ENCODE measurements around the gene EMCN.
A peak's percentile ranks its signal among the peaks of the same experiment; 100 is the strongest.

Gene EMCN

DNA sequence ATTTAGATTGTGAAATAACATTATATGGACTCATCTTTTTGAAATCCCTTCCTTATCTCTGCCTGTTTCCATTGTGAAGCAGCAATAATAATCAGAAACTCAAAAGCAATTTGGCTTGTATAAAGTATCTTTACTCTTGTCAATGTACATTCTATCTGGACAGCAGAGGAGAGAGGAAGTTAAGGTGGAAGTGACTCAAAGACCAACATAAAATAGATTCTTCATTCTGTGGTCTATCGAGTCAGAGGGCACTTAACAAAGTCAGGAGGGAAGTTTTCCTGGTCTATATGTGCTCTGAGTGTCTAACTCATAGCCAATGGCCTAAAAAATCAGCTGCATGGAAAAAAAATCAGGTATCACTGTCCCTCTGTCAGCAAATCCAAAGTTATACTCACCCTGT lies 155.5 kb downstream of the EMCN start:
- TF ChIP-seq EZH2phosphoT487 (IDR thresholded peaks at IDR 0.05; ENCODE audit: borderline replicate concordance) = no peak
- TF ChIP-seq, protein P1, sequence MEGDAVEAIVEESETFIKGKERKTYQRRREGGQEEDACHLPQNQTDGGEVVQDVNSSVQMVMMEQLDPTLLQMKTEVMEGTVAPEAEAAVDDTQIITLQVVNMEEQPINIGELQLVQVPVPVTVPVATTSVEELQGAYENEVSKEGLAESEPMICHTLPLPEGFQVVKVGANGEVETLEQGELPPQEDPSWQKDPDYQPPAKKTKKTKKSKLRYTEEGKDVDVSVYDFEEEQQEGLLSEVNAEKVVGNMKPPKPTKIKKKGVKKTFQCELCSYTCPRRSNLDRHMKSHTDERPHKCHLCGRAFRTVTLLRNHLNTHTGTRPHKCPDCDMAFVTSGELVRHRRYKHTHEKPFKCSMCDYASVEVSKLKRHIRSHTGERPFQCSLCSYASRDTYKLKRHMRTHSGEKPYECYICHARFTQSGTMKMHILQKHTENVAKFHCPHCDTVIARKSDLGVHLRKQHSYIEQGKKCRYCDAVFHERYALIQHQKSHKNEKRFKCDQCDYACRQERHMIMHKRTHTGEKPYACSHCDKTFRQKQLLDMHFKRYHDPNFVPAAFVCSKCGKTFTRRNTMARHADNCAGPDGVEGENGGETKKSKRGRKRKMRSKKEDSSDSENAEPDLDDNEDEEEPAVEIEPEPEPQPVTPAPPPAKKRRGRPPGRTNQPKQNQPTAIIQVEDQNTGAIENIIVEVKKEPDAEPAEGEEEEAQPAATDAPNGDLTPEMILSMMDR (conservative IDR thresholded peaks at IDR 0.05; ENCODE audit: low read length) = no peak
- Histone ChIP-seq H3K79me2 (ENCODE audit: insufficient read depth, low read length) (no peaks in the 10 kb centered on the region), H2AFZ (ENCODE audit: low read length) (peak overlapping the region; percentile 56; the same call in 1 of the 2 replicates), H3K9me3 (ENCODE audit: insufficient read depth, low read depth, low read length) (peaks cover 10% of the 10 kb centered on the region), H3K4me3 (ENCODE audit: low read length, poor library complexity, severe bottlenecking) (no peak overlapping the region), H3K27me3 (ENCODE audit: insufficient read depth, low read length, poor library complexity, severe bottlenecking) (no peaks in the 10 kb centered on the region), H3K9ac (ENCODE audit: low read depth, low read length, poor library complexity, severe bottlenecking) (no peak overlapping the region), H3K9me2 (replicated peaks; ENCODE audit: low read depth, low read length) (no peaks in the 10 kb centered on the region), H3K4me1 (ENCODE audit: insufficient read depth, low read length, poor library complexity, severe bottlenecking) (peaks cover 10% of the 10 kb centered on the region), H3K36me3 (ENCODE audit: insufficient read depth, low read length) (no peaks in the 10 kb centered on the region), H3K4me2 (ENCODE audit: low read depth, low read length, poor library complexity, severe bottlenecking) (peak overlapping the region; percentile 22), H3F3A (ENCODE audit: low read depth) (no peaks in the 10 kb centered on the region), H4K20me1 (ENCODE audit: insufficient read depth, low read length, poor library complexity, severe bottlenecking) (no peaks in the 10 kb centered on the region)

DNA sequence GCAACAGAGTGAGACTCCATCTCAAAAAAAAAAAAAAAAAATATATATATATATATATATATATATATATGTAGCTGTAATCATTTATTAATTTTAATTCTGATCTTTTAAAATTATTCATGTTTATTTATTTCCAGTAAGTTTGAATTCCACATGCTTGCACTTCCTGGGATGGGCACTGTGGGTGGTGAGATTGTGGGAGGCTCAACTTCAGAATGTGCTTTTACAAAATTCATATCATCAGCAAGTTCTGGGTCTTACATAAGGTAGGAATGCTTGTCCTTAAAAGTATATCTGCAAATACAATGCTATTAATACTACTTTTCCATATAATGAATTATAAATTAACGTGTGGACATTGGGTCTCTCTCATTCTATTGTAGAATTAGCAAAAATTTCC lies 156.5 kb downstream of the EMCN start:
- peaks cover 10% of the 10 kb centered on the region for H3K4me1 ChIP-seq (ENCODE audit: insufficient read depth, low read length, poor library complexity, severe bottlenecking)
- no peaks in the 10 kb centered on the region for H3K27me3 ChIP-seq (ENCODE audit: insufficient read depth, low read length, poor library complexity, severe bottlenecking)
- no peaks in the 10 kb centered on the region for H3F3A ChIP-seq (ENCODE audit: low read depth)
- no peak overlapping the region for H3K9ac ChIP-seq (ENCODE audit: low read depth, low read length, poor library complexity, severe bottlenecking)
- H4K20me1 ChIP-seq (ENCODE audit: insufficient read depth, low read length, poor library complexity, severe bottlenecking) = no peaks in the 10 kb centered on the region
- H3K4me2 ChIP-seq (ENCODE audit: low read depth, low read length, poor library complexity, severe bottlenecking) = no peak overlapping the region
- no peaks in the 10 kb centered on the region for H3K36me3 ChIP-seq (ENCODE audit: insufficient read depth, low read length)
- TF ChIP-seq, protein P1 (conservative IDR thresholded peaks at IDR 0.05; ENCODE audit: low read length) = no peak
- no peak for TF ChIP-seq EZH2phosphoT487 (IDR thresholded peaks at IDR 0.05; ENCODE audit: borderline replicate concordance)
- no peaks in the 10 kb centered on the region for H3K9me2 ChIP-seq (replicated peaks; ENCODE audit: low read depth, low read length)
- H3K9me3 ChIP-seq (ENCODE audit: insufficient read depth, low read depth, low read length) = peaks cover 10% of the 10 kb centered on the region
- 0 out of 2 replicates have a peak overlapping the region, but pooled peaks have one; percentile 39 for H2AFZ ChIP-seq (ENCODE audit: low read length)
- no peak overlapping the region for H3K4me3 ChIP-seq (ENCODE audit: low read length, poor library complexity, severe bottlenecking)
- no peaks in the 10 kb centered on the region for H3K79me2 ChIP-seq (ENCODE audit: insufficient read depth, low read length)

DNA sequence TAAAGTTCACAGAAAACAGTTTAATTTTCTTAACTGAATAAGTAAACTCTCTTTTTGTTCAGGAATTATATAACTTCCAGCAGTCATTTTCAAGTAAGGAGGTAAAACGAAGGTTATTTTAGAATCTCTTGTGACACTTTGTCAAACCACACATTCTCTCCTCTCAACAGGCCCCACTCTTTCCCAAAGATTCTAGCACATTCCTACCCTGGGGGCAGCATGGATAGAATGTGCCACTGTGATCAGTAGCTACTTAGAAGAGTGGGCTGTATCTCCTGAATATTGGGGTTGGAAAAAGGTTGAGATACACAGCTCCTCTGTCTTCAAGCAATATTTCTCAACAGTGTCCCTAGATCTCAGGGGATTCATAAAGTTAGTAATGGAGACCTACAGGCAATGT lies 157.6 kb downstream of the EMCN start:
- Histone ChIP-seq H3K36me3 (ENCODE audit: insufficient read depth, low read length) (no peaks in the 10 kb centered on the region), H3F3A (ENCODE audit: low read depth) (no peaks in the 10 kb centered on the region), H3K9me3 (ENCODE audit: insufficient read depth, low read depth, low read length) (peaks cover 10% of the 10 kb centered on the region), H3K9ac (ENCODE audit: low read depth, low read length, poor library complexity, severe bottlenecking) (no peak overlapping the region), H2AFZ (ENCODE audit: low read length) (no peak overlapping the region), H4K20me1 (ENCODE audit: insufficient read depth, low read length, poor library complexity, severe bottlenecking) (no peaks in the 10 kb centered on the region), H3K4me3 (ENCODE audit: low read length, poor library complexity, severe bottlenecking) (no peak overlapping the region), H3K4me2 (ENCODE audit: low read depth, low read length, poor library complexity, severe bottlenecking) (no peak overlapping the region), H3K79me2 (ENCODE audit: insufficient read depth, low read length) (no peaks in the 10 kb centered on the region), H3K27me3 (ENCODE audit: insufficient read depth, low read length, poor library complexity, severe bottlenecking) (no peaks in the 10 kb centered on the region), H3K4me1 (ENCODE audit: insufficient read depth, low read length, poor library complexity, severe bottlenecking) (peaks cover 10% of the 10 kb centered on the region), H3K9me2 (replicated peaks; ENCODE audit: low read depth, low read length) (no peaks in the 10 kb centered on the region)
- TF ChIP-seq, protein P1 (conservative IDR thresholded peaks at IDR 0.05; ENCODE audit: low read length) = no peak
- TF ChIP-seq EZH2phosphoT487 (IDR thresholded peaks at IDR 0.05; ENCODE audit: borderline replicate concordance) = no peak

All from Loucy (cell line).